ENCODE measurements around the gene DBNDD1. TPM values are rescaled to one million over a fixed set of nuclear protein-coding genes. Genes with fewer than 3 reads are reported as not detected.

Gene DBNDD1
- total RNA-seq, 1 experiment from 2014 or later, result 60.2 TPM

- H3K4me3 ChIP-seq (replicated peaks in 1 of 2; ENCODE audit: low read depth in 1 of 2, low read length in 2 of 2), result no peak overlapping the region
- TF ChIP-seq ZNF274 (IDR thresholded peaks at IDR 0.05; ENCODE audit: low read depth, low read length) (no peak), MAX (IDR thresholded peaks at IDR 0.05) (no peak), EGR1 (IDR thresholded peaks at IDR 0.05; ENCODE audit: low read depth) (no peak), JUND (IDR thresholded peaks at IDR 0.05) (no peak), POLR2A (IDR thresholded peaks at IDR 0.05; ENCODE audit: borderline replicate concordance, extremely low read depth, insufficient read depth, insufficient read length) (no peak), YY1 (IDR thresholded peaks at IDR 0.05; ENCODE audit: extremely low read depth, insufficient replicate concordance, low read depth, low read length) (no peak)
- H3K36me3 ChIP-seq (ENCODE audit: control insufficient read depth in 1 of 2, insufficient read depth in 2 of 2, low read length in 2 of 2), result peaks cover 34 to 52% of the 10 kb centered on the region in 2 experiments; a peak in 3 of 4 replicates
- ChIA-PET RAD21 (ENCODE audit: low non-redundant PET in 1 of 2, low total read pairs in 2 of 2, uncharacterized antibody in 2 of 2, unreplicated experiment in 2 of 2) (no interaction called here), POLR2A (interaction anchor here (1.2 kb wide), 1 partner anchor 9 kb away, joined by 3 read pairs; no protein-coding TSS in a partner anchor), CTCF (no interaction called here)
- H4K20me1 ChIP-seq (ENCODE audit: insufficient read depth), result no peaks in the 10 kb centered on the region
- H3K27me3 ChIP-seq (ENCODE audit: insufficient read depth, low read length), result no peaks in the 10 kb centered on the region
- no peak overlapping the region for H3K27ac ChIP-seq (ENCODE audit: low read depth, low read length)
- peaks cover 14 to 33% of the 10 kb centered on the region in 2 experiments for H3K4me1 ChIP-seq (ENCODE audit: control insufficient read depth in 1 of 2, insufficient read depth in 2 of 2, low read length in 2 of 2)
- H3K9ac ChIP-seq (ENCODE audit: low read length), result no peak overlapping the region
- no TSS peak for BruUV-seq (replicated peaks)
- no peak for DNase-seq (ENCODE audit: low read depth, low spot score)
- no peak overlapping the region for H2AFZ ChIP-seq (ENCODE audit: low read depth, low read length, poor library complexity, severe bottlenecking)
- H3K4me2 ChIP-seq (ENCODE audit: low read length), result no peak overlapping the region
- ATAC-seq, result no peak
- intact Hi-C loops (cut with micrococcal nuclease), result no loop called here
- no peaks in the 10 kb centered on the region for H3K9me3 ChIP-seq (ENCODE audit: control insufficient read depth in 1 of 2, insufficient read depth in 1 of 2, low read depth in 1 of 2, low read length in 2 of 2)
- H3K79me2 ChIP-seq (ENCODE audit: insufficient read depth, low read length), result no peaks in the 10 kb centered on the region
- no peaks in the 10 kb centered on the region for H3K9me2 ChIP-seq (ENCODE audit: insufficient read depth)
Observed at GRCh38 chr16:90041896-90042473, 22.7 kb upstream of the DBNDD1 start.

DNA sequence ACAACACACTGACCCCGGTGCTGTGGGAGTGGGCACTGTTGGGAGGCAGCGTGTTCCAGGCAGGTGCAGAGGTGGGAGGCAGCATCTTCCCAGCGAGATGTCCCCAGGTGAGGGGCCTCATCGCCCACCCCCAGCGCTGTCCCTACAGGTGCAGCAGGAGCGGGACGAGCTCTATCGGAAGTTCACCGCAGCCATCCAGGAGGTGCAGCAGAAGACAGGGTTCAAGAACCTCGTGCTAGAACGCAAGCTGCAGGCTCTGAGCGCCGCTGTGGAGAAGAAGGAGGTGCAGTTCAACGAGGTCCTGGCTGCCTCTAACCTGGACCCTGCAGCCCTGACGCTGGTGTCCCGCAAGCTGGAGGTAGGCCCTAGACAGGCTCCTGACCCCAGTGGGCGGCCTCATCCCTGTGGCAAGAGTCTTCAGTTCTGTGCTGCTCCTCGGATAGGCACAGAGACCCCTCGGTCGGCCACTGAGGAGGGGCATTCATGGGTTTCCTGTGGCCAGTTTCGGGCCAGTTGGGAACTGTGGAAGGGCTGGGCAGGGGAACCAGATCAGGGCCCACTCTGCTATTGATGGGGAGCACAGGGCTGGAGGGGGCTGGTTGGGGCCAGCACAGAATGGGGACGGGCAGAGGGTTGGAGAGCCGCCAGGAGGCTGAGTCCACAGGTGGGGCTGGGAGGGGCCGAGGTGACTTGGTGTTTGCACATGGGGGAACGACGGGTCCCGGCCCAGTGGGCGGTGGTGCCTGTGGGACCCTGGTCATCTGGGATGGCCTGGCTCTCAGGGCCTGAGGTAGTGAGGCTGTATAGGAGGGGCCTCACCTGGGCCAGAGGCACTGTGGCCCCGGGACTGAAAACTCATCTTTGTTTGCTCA is 21.1 kb upstream of the DBNDD1 start:
- H3K36me3 ChIP-seq (ENCODE audit: control insufficient read depth in 1 of 2, insufficient read depth in 2 of 2, low read length in 2 of 2), result peaks cover 47 to 68% of the 10 kb centered on the region in 2 experiments; a peak in 3 of 4 replicates
- no peak overlapping the region for H3K9ac ChIP-seq (ENCODE audit: low read length)
- peaks cover 9 to 23% of the 10 kb centered on the region in 2 experiments for H3K4me1 ChIP-seq (ENCODE audit: control insufficient read depth in 1 of 2, insufficient read depth in 2 of 2, low read length in 2 of 2)
- no peak for ATAC-seq
- ChIA-PET RAD21 (ENCODE audit: low non-redundant PET in 1 of 2, low total read pairs in 2 of 2, uncharacterized antibody in 2 of 2, unreplicated experiment in 2 of 2) (interaction anchor here in 1 of 2 experiments (0.6 kb wide), 1 partner anchor 64 kb away, joined by 4 read pairs; no protein-coding TSS in a partner anchor), CTCF (no interaction called here), POLR2A (no interaction called here)
- H3K4me3 ChIP-seq (replicated peaks in 1 of 2; ENCODE audit: low read depth in 1 of 2, low read length in 2 of 2), result no peak overlapping the region
- H2AFZ ChIP-seq (ENCODE audit: low read depth, low read length, poor library complexity, severe bottlenecking), result no peak overlapping the region
- no peaks in the 10 kb centered on the region for H3K9me3 ChIP-seq (ENCODE audit: control insufficient read depth in 1 of 2, insufficient read depth in 1 of 2, low read depth in 1 of 2, low read length in 2 of 2)
- intact Hi-C loops (cut with micrococcal nuclease), result no loop called here
- H3K9me2 ChIP-seq (ENCODE audit: insufficient read depth), result no peaks in the 10 kb centered on the region
- no peaks in the 10 kb centered on the region for H3K79me2 ChIP-seq (ENCODE audit: insufficient read depth, low read length)
- H3K27ac ChIP-seq (ENCODE audit: low read depth, low read length), result no peak overlapping the region
- BruUV-seq (replicated peaks), result no TSS peak
- no peaks in the 10 kb centered on the region for H4K20me1 ChIP-seq (ENCODE audit: insufficient read depth)
- DNase-seq (ENCODE audit: low read depth, low spot score), result no peak
- no peaks in the 10 kb centered on the region for H3K27me3 ChIP-seq (ENCODE audit: insufficient read depth, low read length)
- no peak overlapping the region for H3K4me2 ChIP-seq (ENCODE audit: low read length)
- no peak for TF ChIP-seq SIN3A (IDR thresholded peaks at IDR 0.05; ENCODE audit: low read depth)
- no peak for TF ChIP-seq ZNF274 (IDR thresholded peaks at IDR 0.05; ENCODE audit: low read depth, low read length)
- TF ChIP-seq SP1 (IDR thresholded peaks at IDR 0.05; ENCODE audit: low read depth), result no peak
- no peak for TF ChIP-seq EGR1 (IDR thresholded peaks at IDR 0.05; ENCODE audit: low read depth)
- no peak for TF ChIP-seq MAX (IDR thresholded peaks at IDR 0.05)
- no peak for TF ChIP-seq SRF (IDR thresholded peaks at IDR 0.05; ENCODE audit: low read depth)
- TF ChIP-seq ZBTB33 (IDR thresholded peaks at IDR 0.05; ENCODE audit: extremely low read depth, insufficient replicate concordance, low read length), result no peak
- no peak for TF ChIP-seq ATF3 (IDR thresholded peaks at IDR 0.05)
- no peak for TF ChIP-seq POLR2AphosphoS5 (IDR thresholded peaks at IDR 0.05; ENCODE audit: low read depth, low read length)
- TF ChIP-seq, protein P1, sequence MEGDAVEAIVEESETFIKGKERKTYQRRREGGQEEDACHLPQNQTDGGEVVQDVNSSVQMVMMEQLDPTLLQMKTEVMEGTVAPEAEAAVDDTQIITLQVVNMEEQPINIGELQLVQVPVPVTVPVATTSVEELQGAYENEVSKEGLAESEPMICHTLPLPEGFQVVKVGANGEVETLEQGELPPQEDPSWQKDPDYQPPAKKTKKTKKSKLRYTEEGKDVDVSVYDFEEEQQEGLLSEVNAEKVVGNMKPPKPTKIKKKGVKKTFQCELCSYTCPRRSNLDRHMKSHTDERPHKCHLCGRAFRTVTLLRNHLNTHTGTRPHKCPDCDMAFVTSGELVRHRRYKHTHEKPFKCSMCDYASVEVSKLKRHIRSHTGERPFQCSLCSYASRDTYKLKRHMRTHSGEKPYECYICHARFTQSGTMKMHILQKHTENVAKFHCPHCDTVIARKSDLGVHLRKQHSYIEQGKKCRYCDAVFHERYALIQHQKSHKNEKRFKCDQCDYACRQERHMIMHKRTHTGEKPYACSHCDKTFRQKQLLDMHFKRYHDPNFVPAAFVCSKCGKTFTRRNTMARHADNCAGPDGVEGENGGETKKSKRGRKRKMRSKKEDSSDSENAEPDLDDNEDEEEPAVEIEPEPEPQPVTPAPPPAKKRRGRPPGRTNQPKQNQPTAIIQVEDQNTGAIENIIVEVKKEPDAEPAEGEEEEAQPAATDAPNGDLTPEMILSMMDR (IDR thresholded peaks at IDR 0.05 in 2 of 3, conservative IDR thresholded peaks at IDR 0.05 in 1 of 3; ENCODE audit: borderline replicate concordance in 1 of 3, insufficient read depth in 1 of 3, low read depth in 2 of 3, low read length in 2 of 3), result no peak
